HG03095 (cell line): Measurements from ENCODE around the gene USH2A.
A peak's percentile ranks its signal among the peaks of the same experiment; 100 is the strongest.

ENCODE experiments used
- ATAC-seq: cut with Tn5 transposase; IDR thresholded peaks from one replicate; pipeline ENCODE4 v1.9.1; 2021; ENCODE audit warnings: moderate library complexity; ENCODE audit not compliant: unreplicated experiment

USH2A gene

DNA sequence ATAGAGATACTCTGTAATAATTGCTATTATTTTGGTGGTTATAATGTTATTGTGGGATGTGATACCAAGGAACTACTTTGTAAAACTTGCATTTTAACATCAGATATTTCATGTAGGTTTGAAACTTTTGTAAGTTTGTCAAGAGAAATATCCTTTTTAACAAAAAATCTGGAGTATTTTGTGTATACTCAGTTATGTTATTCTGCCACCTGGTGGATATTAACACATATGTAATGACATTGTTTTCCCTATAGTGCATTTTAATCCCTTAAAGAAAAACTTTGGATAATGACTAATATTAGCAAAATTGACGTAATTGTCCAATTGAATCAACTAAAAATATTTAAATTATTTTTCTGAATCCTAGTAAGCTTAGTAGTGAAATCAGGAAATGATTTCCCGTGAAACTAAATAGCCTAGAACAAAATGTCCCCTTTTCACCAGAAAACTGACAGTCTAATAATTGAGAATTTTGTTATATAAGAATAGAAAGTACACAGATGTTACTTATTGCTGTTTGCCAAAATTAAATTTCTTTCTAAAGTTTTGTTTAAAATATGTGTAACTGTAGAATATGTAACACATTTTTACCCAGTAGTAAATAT is 816.6 kb downstream of the USH2A start:
- ATAC-seq, result peak; percentile 61

DNA sequence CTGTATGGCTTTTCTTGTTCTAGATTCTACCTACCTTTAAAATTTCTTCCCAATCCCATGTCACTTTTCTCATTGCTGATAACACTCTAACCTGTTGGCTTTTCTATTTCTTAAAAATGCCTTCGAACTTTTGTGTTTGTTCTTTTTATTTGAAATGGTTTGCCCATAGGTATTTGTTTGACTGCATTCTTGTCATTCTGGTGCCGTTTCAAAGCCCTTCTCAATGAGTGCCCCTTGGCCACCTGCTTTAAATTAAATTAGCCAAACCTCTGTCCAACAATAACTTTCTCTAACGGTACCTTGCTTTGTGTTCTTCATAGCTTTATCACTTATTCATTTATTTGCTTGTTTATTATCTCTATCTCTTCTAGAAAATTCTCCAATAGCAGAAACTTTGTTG is 817.2 kb downstream of the USH2A start:
- no peak for ATAC-seq

DNA sequence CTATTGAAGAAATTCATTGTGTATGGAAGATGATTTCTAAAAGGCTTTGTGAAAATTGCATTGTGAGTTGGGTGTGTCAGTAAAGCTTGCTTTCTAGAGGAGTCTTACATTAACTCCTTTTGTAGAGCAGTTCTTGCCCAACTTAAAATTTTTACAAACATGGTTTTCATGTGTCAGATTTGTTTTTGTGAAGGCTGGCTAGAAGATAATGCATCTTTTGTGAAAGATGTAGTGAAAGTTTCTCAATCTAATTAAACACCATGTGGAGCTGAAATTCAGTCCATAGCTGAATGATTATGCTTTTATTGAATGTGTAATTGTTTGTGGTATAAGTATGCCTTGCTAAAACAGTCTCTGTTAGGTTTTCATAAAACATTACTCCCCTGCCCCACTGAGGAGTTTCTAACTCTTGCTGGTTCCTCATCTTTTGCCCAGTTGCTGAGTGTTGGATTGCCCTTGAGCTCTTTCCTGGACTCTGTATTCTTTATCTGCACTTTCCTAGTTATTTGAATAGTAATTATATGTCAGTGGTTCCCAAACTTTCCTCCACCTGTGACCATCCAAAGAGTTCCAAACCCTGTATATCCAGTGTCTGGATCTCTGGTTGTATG is 818.1 kb downstream of the USH2A start:
- no peak for ATAC-seq

DNA sequence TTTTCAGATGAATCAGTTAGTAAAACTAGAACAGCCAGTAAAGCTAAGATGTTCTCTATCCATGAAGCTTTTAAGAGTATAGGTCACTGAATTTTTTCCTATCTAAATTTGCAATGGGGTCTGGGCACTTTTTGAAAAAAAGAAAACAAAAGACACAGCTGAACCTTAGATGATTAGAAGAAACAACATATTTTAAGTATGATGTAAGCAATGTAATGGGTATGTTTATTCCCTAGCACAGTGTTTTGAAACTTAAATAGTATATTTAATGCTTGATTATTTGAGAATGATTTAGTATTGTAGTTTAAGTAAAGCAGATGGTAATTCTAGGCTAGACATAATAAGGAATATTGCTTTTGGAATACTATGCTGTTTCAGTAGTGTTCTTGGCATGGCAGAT is 819.9 kb downstream of the USH2A start:
- no peak for ATAC-seq

DNA sequence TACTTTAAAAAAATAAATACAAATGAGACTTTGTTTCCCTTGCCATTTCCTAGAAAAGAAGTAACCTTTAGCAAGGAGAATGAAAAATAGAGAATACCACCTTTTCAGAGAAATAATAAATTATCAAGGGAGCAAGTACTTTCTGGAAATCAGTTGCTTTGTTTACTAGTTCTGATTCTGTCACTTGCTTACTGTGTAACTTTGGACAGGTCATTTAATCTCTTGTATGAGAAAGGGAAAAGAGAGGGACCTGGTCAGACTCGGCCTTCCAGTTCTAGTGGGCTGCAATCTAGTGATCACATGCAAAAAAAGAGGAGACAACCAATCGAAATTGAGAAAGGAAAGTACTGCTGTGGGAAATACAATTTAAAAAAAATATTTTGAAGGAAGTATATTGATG is 822.0 kb downstream of the USH2A start:
- ATAC-seq, result no peak

DNA sequence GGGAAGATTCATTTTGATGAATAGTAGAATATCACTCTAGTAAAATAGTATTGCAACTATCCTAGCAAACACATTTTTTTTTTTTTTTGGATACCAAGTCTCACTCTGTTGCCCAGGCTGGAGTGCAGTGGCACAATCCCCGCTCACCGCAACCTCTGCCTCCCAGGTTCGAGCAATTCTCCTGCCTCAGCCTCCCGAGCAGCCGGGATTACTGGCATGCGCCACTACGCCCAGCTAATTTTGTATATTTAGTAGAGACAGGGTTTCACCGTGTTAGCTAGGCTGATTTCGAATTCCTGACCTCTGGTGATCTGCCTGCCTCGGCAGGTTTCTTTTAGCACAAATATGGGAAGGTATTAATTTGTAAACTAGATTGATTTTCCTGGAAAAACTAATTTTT is 822.4 kb downstream of the USH2A start:
- ATAC-seq, result no peak

DNA sequence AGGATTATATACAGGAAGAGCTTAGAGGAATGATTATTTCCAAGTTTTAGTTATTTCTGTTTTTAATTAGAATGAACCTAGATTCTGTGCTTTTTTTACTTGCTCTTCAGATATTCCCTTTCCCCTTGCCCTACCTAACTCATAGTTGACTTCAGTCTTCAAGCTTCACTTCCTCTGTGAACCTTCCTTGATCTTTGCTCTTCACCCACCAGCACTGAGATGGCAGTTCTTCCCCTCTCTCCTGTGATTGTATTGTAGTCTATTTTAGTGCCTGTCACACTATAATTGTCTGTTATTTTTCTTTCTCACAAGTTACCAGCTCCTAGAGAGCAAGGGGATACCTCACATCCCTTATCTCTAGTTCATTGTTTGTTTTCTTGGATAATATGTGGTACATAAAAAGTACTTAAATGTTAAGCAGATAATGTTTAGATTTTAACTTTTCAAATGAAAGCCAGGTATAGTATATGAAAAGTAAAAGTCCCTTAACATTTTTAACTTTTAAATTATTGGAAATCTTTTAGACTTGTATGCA is 822.9 kb downstream of the USH2A start:
- ATAC-seq, result no peak

DNA sequence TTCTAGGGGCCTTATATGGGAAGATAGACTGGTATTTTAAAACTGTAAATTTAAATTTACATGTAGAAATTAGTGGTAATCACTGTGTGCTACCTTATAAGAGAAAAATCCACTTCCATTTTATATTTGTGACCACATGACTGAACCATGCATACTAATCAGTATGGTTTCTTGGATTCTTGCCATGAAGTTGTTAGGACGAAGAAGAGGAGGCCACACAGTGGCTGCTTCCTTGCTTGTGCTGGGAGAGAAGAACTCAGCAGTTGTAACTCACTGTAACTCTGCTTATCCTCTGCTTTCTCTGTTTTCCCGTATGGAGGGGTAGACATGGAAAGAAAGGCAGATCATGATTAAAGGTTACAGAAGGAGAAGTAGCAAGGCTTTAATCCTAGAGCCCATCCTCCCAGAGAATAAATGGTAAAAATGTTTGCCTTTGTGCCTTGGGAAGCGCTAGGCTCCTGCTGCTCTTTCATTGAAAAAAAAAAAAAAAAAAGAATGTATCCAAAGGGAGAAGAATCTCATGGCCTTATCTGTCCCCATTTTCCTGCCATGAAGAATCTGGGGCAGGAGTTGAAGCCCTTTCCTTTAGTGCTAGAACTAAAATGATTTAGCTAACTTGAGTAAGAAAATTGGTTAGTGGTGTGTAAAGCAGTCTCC is 823.7 kb downstream of the USH2A start:
- no peak for ATAC-seq

DNA sequence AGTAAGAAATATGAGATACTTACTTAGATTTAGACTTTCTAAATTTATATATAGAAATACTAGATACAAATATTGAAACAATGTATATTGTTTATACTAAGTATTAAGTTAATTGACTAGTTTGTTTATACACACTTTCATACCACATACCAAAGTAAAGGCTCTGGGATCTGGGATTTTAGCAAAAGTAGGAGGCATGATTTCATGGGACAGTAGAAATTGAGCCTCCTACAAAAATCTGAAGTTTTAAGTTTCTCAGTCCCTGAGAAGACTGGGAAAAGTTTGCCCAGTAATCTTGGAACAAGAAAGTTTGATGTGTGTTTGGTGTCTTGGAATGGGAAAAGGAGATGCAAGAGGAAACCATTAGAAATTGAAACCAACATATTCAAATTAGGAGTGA is 825.3 kb downstream of the USH2A start:
- ATAC-seq, result no peak

DNA sequence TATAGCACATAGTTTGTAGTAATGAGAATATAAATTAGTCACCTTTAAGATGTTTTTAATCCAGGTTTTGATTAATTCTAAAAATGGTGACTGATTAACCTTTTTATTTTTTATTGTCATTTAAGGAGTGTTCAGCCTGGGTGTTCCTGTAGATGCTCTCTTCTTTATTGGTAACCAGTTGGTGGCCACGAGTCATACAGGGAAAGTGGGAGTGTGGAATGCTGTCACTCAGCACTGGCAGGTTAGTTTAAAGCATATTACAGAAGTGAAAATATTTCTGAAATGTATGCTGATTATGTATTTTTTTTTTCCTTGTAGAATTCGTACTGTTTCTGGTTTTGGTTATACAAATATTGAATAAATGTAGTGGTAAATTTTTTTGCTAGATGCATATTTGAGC is 828.0 kb downstream of the USH2A start:
- no peak for ATAC-seq

DNA sequence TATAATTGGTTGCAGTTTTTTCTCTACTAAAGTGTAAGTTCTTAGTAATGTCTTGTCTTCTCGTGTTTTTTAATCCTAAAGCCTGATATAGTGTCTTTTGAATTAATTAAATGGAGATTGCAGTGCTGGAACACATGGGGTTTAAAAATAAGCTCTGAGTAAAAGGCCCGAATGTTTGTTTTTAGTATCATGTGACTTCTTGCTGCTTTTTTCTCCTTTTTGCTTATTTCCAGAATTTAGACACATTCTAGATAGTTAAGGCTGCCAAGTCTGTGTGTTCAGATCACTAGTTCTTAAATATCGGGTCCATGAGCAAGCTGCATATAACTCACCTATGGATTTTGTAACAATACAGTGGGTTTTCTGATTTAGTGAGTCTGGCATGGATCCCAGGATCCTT is 828.6 kb downstream of the USH2A start:
- ATAC-seq, result no peak

DNA sequence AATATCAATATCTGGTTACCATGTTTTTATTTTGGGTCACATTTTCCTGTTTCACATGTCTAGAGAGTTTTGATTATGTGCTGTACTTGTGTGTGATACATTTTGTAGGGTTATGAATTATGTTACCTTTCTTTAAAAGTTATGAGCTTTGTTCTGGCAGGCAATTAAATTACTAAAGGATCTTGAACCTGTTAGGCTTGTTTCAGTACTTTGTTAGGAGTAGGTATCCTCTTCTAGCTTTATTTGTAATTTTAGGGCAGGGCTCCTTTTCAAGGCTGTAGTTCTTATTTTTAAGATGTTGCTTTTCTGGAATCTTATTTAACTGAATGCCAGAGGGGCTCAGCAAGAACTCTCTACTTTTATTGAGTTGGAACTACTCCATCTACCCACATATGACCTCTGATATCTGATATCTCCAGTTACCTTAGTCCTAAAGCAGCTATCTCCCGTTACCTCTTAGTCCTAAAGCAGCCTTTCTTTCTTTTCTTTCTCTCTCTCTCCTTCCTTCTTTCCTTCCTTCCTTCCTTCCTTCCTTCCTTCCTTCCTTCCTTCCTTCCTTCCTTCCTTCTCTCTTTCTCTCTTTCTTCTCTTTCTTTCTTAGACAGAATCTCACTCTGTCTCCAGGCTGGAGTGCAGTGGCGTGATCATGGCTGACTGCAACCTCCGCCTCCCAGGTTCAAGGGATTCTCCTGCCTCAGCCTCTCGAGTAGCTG is 832.3 kb downstream of the USH2A start:
- ATAC-seq, result no peak

DNA sequence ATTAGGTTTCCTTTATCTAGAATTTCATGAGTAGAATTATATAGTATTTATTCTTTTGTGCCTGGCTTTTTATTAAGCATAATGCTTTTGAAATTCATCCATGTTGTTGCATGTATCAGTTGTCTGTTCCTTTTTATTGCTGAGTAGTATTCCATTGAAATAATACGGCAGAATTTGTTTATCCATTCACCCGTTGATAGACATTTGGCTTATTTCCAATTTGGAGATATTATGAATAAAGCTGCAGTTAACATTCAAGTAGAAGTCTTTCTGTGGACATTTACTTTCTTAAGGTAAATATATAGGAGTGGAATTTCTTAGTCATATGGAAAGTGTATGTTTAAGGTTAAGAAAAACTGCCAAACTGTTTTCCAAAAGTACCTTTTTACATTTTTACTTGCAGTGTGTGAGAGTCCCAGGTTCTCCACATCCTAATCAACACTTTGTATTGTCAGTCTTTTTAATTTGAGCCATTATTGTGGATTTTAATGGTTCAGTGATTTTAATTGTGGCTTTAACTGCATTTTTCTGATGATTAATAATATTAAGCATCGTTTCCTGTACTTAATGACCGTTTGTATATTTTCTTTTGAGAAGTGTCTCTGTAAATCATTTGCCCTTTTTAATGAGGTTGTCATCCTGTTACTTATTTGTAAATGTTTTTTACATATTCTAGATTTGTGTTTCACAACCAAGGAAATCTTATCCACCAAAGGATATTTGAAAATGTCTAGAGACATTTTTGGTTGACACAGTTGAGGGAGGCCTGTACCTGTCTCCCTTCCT is 833.4 kb downstream of the USH2A start:
- ATAC-seq, result no peak

DNA sequence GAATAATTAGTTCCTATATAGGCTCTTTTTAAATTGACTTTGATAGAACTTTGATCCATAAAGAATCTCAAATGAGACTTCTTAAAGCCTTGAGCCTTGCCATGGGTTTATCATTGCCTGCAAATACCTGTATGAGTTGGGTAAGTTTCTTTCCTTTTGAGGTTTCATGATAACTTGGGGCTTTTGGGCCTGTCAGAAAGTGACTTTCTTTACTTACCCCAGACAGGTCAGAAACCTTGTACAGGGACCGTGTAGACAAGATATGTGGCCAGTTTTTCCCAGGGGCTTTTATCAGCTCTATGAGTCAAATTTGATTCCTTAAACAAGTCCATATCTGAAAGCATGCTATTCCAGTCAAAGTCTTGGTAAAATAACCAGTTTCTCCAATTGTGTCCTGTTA is 838.9 kb downstream of the USH2A start:
- ATAC-seq, result peak; percentile 70

DNA sequence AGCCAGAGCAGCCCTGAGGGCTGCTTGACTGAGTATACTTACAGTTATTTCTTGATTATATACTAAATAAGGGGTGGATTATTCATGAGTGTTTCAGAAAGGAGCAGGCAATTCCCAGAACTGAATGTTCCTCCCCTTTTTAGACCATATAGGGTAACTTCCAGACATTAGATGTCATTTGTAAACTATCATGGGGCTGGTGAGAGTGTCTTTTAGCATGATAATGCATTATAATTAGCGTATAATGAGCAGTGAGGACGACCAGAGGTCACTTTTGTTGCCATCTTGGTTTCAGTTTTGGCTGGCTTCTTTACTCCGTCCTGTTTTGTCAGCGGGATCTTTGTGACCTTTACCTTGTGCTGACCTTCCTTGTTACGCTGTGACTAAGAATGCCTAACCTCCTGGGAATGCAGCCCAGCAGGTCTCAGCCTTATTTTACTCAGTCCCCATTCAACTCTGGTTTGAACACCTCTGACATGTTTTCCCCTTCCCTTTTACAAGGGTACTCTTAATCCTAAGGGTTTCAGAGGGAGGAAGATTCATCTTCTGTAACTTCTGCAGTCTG is 840.0 kb downstream of the USH2A start:
- no peak for ATAC-seq

DNA sequence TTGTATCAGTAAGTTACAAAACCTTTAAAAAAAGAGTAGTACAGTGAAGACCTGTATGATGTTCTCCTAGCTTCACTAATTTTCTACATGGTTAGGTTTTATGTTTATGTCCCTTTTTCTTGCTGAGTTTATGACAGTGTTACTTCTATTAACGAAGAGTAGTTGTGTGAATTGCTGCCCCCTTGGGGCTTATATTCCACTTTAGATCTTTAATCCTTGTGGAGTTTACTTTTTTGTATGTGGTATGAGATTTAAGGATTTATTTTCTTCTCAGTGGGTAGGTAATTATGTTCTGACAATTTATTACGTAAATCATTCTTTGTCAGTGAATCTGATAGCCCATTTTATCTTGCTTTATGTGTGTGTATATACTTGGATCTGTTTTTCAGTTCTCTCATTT is 841.4 kb downstream of the USH2A start:
- ATAC-seq, result no peak
